H9 (cell line): ENCODE data around the gene PGK1. TPM values are rescaled to one million over a fixed set of nuclear protein-coding genes. Genes with fewer than 3 reads are reported as not detected.
A peak's percentile ranks its signal among the peaks of the same experiment; 100 is the strongest.

Experiments
- DNase-seq: peaks from one replicate; pipeline ENCODE4 v3.0.0-alpha.2; 2017
- H2AFZ ChIP-seq: one replicate; pipeline ENCODE4 v1.6.1; 2013; ENCODE audit warnings: mild to moderate bottlenecking, low read length, control low read depth, moderate library complexity
- H2AK5ac ChIP-seq: 2 replicates; pipeline ENCODE4 v1.6.1; 2013; ENCODE audit warnings: low read length, control low read depth, mixed read lengths; ENCODE audit not compliant: insufficient read length
- H2BK120ac ChIP-seq: one replicate; pipeline ENCODE4 v1.6.1; 2013; ENCODE audit warnings: low read depth, mild to moderate bottlenecking, low read length, control low read depth, inconsistent platforms; ENCODE audit not compliant: poor library complexity, severe bottlenecking
- H2BK12ac ChIP-seq: 2 replicates; pipeline ENCODE4 v1.6.1; 2013; ENCODE audit warnings: low read length, control low read depth, mixed read lengths, low read depth; ENCODE audit not compliant: insufficient read length
- H2BK15ac ChIP-seq: 2 replicates; pipeline ENCODE4 v1.6.1; 2013; ENCODE audit warnings: low read depth, low read length, control low read depth
- H2BK20ac ChIP-seq: one replicate; pipeline ENCODE4 v1.6.1; 2013; ENCODE audit warnings: low read depth, mild to moderate bottlenecking, low read length, control low read depth, inconsistent platforms; ENCODE audit not compliant: poor library complexity, severe bottlenecking
- H2BK5ac ChIP-seq: 2 replicates; pipeline ENCODE4 v1.6.1; 2013; ENCODE audit warnings: low read length, control low read depth, mixed read lengths; ENCODE audit not compliant: insufficient read length
- H3K14ac ChIP-seq: 2 replicates; pipeline ENCODE4 v1.6.1; 2013; ENCODE audit warnings: low read length, control low read depth; ENCODE audit not compliant: insufficient read depth
- H3K18ac ChIP-seq: 2 replicates; pipeline ENCODE4 v1.6.1; 2013; ENCODE audit warnings: low read depth, mild to moderate bottlenecking, mixed read lengths, low read length, control low read depth; ENCODE audit not compliant: insufficient read length
- H3K23ac ChIP-seq: 2 replicates; pipeline ENCODE4 v1.6.1; 2013; ENCODE audit warnings: low read length, control low read depth, mixed read lengths, low read depth; ENCODE audit not compliant: insufficient read length
- H3K23me2 ChIP-seq: 2 replicates; pipeline ENCODE4 v1.6.1; 2013; ENCODE audit warnings: low read depth, mild to moderate bottlenecking, mixed read lengths, low read length, control low read depth; ENCODE audit not compliant: insufficient read length, poor library complexity, severe bottlenecking
- H3K27ac ChIP-seq: 2 replicates; pipeline ENCODE4 v1.5.1; 2013; ENCODE audit warnings: low read length, control low read depth, mixed read lengths, low read depth; ENCODE audit not compliant: insufficient read length
- H3K27me3 ChIP-seq: 2 replicates; pipeline ENCODE4 v1.6.1; 2013; ENCODE audit warnings: low read length, control low read depth, inconsistent platforms; ENCODE audit not compliant: insufficient read depth
- H3K4ac ChIP-seq: 2 replicates; pipeline ENCODE4 v1.6.1; 2013; ENCODE audit warnings: low read depth, mild to moderate bottlenecking, control low read depth, inconsistent platforms, low read length, moderate library complexity
- H3K4me1 ChIP-seq: 2 replicates; pipeline ENCODE4 v1.6.1; 2013; ENCODE audit warnings: low read length, control low read depth, inconsistent platforms; ENCODE audit not compliant: insufficient read depth
- H3K4me2 ChIP-seq: 2 replicates; pipeline ENCODE4 v1.6.1; 2013; ENCODE audit warnings: low read length, control low read depth, mixed read lengths; ENCODE audit not compliant: insufficient read length, insufficient read depth
- H3K56ac ChIP-seq: 2 replicates; pipeline ENCODE4 v1.6.1; 2013; ENCODE audit warnings: low read depth, mild to moderate bottlenecking, mixed read lengths, low read length, control low read depth; ENCODE audit not compliant: insufficient read length
- H3K79me1 ChIP-seq: 2 replicates; pipeline ENCODE4 v1.6.1; 2013; ENCODE audit warnings: low read depth, mild to moderate bottlenecking, moderate library complexity, low read length, control low read depth, inconsistent platforms; ENCODE audit not compliant: insufficient read depth, poor library complexity, severe bottlenecking
- H3K79me2 ChIP-seq: 2 replicates; pipeline ENCODE4 v1.6.1; 2013; ENCODE audit warnings: low read length, control low read depth, inconsistent platforms; ENCODE audit not compliant: insufficient read depth
- H3K9ac ChIP-seq: 2 replicates; pipeline ENCODE4 v1.6.1; 2013; ENCODE audit warnings: low read length, control low read depth, mixed read lengths; ENCODE audit not compliant: insufficient read length; ENCODE audit errors: extremely low read depth
- H3K9me3 ChIP-seq: one replicate; pipeline ENCODE4 v1.6.1; 2013; ENCODE audit warnings: low read depth, low read length, inconsistent platforms; ENCODE audit not compliant: control insufficient read depth
- H3T11ph ChIP-seq: one replicate; pipeline ENCODE4 v1.6.1; 2013; ENCODE audit warnings: mild to moderate bottlenecking, low read length, control low read depth, inconsistent platforms
- H4K20me1 ChIP-seq: one replicate; pipeline ENCODE4 v1.6.1; 2013; ENCODE audit not compliant: control insufficient read depth, insufficient read length, insufficient read depth
- H4K5ac ChIP-seq: 2 replicates; pipeline ENCODE4 v1.6.1; 2013; ENCODE audit warnings: low read depth, mild to moderate bottlenecking, mixed read lengths, low read length, control low read depth; ENCODE audit not compliant: insufficient read length
- H4K8ac ChIP-seq: replicated peaks from 2 replicates; pipeline ENCODE4 v1.6.1; 2013; ENCODE audit warnings: low read length, control low read depth, mixed read lengths, low read depth; ENCODE audit not compliant: insufficient read length
- H4K91ac ChIP-seq: 2 replicates; pipeline ENCODE4 v1.6.1; 2013; ENCODE audit warnings: low read depth, mild to moderate bottlenecking, moderate library complexity, mixed read lengths, low read length, control low read depth; ENCODE audit not compliant: insufficient read length
- H3K27ac Mint-ChIP-seq, 3 experiments: 2 replicates in 2 of 3; 3 replicates in 1 of 3; pipeline ENCODE4 v1.8.0; 2020 to 2021; ENCODE audit warnings: mixed read lengths in 3 of 3, mild to moderate bottlenecking in 1 of 3, moderate library complexity in 1 of 3
- H3K27me3 Mint-ChIP-seq: 2 replicates; pipeline ENCODE4 v1.8.0; 2021; ENCODE audit warnings: low read depth, mild to moderate bottlenecking, moderate library complexity, mixed read lengths
- H3K36me3 Mint-ChIP-seq, 3 experiments: 2 replicates in 2 of 3; 3 replicates in 1 of 3; pipeline ENCODE4 v1.8.0; 2020 to 2021; ENCODE audit warnings: low read depth in 3 of 3, mixed read lengths in 3 of 3; ENCODE audit not compliant: insufficient read depth in 1 of 3
- H3K4me1 Mint-ChIP-seq, 2 experiments: 2 replicates each; pipeline ENCODE4 v1.8.0; 2020; ENCODE audit warnings: mixed read lengths in 2 of 2
- H3K4me3 Mint-ChIP-seq, 2 experiments: 2 replicates in 1 of 2; 3 replicates in 1 of 2; pipeline ENCODE4 v1.8.0; 2020 to 2021; ENCODE audit warnings: mild to moderate bottlenecking in 2 of 2, mixed read lengths in 2 of 2, moderate library complexity in 1 of 2
- H3K9me3 Mint-ChIP-seq, 2 experiments: 2 replicates in 1 of 2; 3 replicates in 1 of 2; pipeline ENCODE4 v1.8.0; 2020; ENCODE audit warnings: mild to moderate bottlenecking in 2 of 2, mixed read lengths in 2 of 2, moderate library complexity in 1 of 2
- CTCF ChIP-seq: fragments of 200-600 bp; sonication (generic); conservative IDR thresholded peaks from 3 replicates; pipeline ENCODE4 v1.8.0; 2021; ENCODE audit warnings: antibody characterized with exemption, mild to moderate bottlenecking
- WGBS: extraction: QIAGEN DNeasy Blood & Tissue Kit; methylation state at CpG from one replicate; pipeline ENCODE4 v1.1.7; 2013; ENCODE audit warnings: missing lambda C conversion rate, low lambda C conversion rate, mixed read lengths; ENCODE audit not compliant: insufficient read length; ENCODE audit errors: extremely low coverage; 5-methylcytosine and 5-hydroxymethylcytosine counted together
- total RNA-seq: library from RNA; stranded (reverse); gene quantifications from 2 replicates; pipeline ENCODE4 v1.2.1, GENCODE V29; 2021

Gene PGK1
- total RNA-seq, 1 experiment from 2014 or later = 581 TPM

GRCh38 chrX:78104447-78105176 lies 564 bp downstream of the PGK1 start:
- Mint-ChIP-seq H3K27ac (peak overlapping the region; percentile 58 to 95 (median 93); a peak in 5 of 7 replicates), H3K4me1 (peaks cover 23 to 39% of the 10 kb centered on the region in 2 experiments), H3K9me3 (peaks cover 66 to 70% of the 10 kb centered on the region in 2 experiments), H3K36me3 (peaks cover 31 to 35% (median 33%) of the 10 kb centered on the region in 3 experiments), H3K27me3 (no peaks in the 10 kb centered on the region; the same call in 1 of the 2 replicates), H3K4me3 (peak overlapping the region; percentile 86 to 88)
- Histone ChIP-seq H3K14ac (peak overlapping the region; percentile 16; the same call in 1 of the 2 replicates), H4K8ac (no peak overlapping the region), H2AFZ (no peak overlapping the region), H3T11ph (no peak overlapping the region), H3K18ac (peak overlapping the region; percentile 15), H3K9ac (peak overlapping the region; percentile 69), H2BK20ac (no peak overlapping the region), H2BK12ac (no peak overlapping the region), H3K79me2 (peaks cover 46% of the 10 kb centered on the region), H4K20me1 (peaks cover 2% of the 10 kb centered on the region), H3K9me3 (peaks cover 11% of the 10 kb centered on the region), H3K4me2 (peak overlapping the region; percentile 76), H2BK120ac (no peak overlapping the region), H3K23me2 (peaks cover 4% of the 10 kb centered on the region), H3K23ac (no peak overlapping the region), H3K4me1 (no peaks in the 10 kb centered on the region), H2BK5ac (no peak overlapping the region), H4K91ac (no peak overlapping the region), H3K79me1 (no peaks in the 10 kb centered on the region), H3K56ac (no peak overlapping the region), H3K27ac (no peak overlapping the region), H2BK15ac (no peak overlapping the region), H4K5ac (no peak overlapping the region), H2AK5ac (no peak overlapping the region), H3K4ac (no peak overlapping the region), H3K27me3 (no peaks in the 10 kb centered on the region)
- WGBS = no CpG with 5 or more reads among the region's 27 CpGs
- no peak for DNase-seq
- no peak for TF ChIP-seq CTCF
